HG03460 (cell line): ENCODE measurements around the gene AOPEP.

ENCODE experiments used
- ATAC-seq: cut with Tn5 transposase; IDR thresholded peaks from one replicate; pipeline ENCODE4 v1.9.1; 2021; ENCODE audit not compliant: unreplicated experiment

The AOPEP gene

GRCh38 chr9:94980947-94981722 is 254.6 kb downstream of the AOPEP start:
- ATAC-seq: no peak

GRCh38 chr9:94981723-94982090 is 255.2 kb downstream of the AOPEP start:
- no peak for ATAC-seq

GRCh38 chr9:94982211-94982610 is 255.7 kb downstream of the AOPEP start:
- no peak for ATAC-seq

- ATAC-seq: no peak
Observed at GRCh38 chr9:94983552-94983951, 257.1 kb downstream of the AOPEP start.

- no peak for ATAC-seq
Observed at GRCh38 chr9:94984891-94985476, 258.5 kb downstream of the AOPEP start.

GRCh38 chr9:94985649-94986048 is 259.1 kb downstream of the AOPEP start:
- ATAC-seq: no peak

- ATAC-seq: no peak
Observed at GRCh38 chr9:94987731-94988130, 261.2 kb downstream of the AOPEP start.

GRCh38 chr9:94990897-94991561 is 264.5 kb downstream of the AOPEP start:
- ATAC-seq: no peak

GRCh38 chr9:94991961-94992907 is 265.7 kb downstream of the AOPEP start:
- ATAC-seq: no peak

- ATAC-seq: no peak
Observed at GRCh38 chr9:94993160-94993820, 266.8 kb downstream of the AOPEP start.

GRCh38 chr9:94993821-94994165 is 267.3 kb downstream of the AOPEP start:
- ATAC-seq: no peak

- no peak for ATAC-seq
Observed at GRCh38 chr9:94995048-94995693, 268.7 kb downstream of the AOPEP start.

- no peak for ATAC-seq
Observed at GRCh38 chr9:94996641-94997040, 270.1 kb downstream of the AOPEP start.

GRCh38 chr9:94997727-94998126 is 271.2 kb downstream of the AOPEP start:
- ATAC-seq: no peak

GRCh38 chr9:94999832-95000231 is 273.3 kb downstream of the AOPEP start:
- ATAC-seq: no peak

GRCh38 chr9:95000821-95001220 is 274.3 kb downstream of the AOPEP start:
- ATAC-seq: no peak

GRCh38 chr9:95001720-95002119 is 275.2 kb downstream of the AOPEP start:
- ATAC-seq: no peak

- no peak for ATAC-seq
Observed at GRCh38 chr9:95003689-95004410, 277.4 kb downstream of the AOPEP start.

- no peak for ATAC-seq
Observed at GRCh38 chr9:95004411-95005277, 278.1 kb downstream of the AOPEP start.
